ENCODE data around the gene AGAP3. TPM values are rescaled to one million over a fixed set of nuclear protein-coding genes. Genes with fewer than 3 reads are reported as not detected.

AGAP3 gene
- total RNA-seq, 2 donors from 2014 or later = 80.3 to 112 TPM

- 83% methylated on average over 6 of the region's 6 CpGs for WGBS
- TF ChIP-seq POLR2A (IDR thresholded peaks at IDR 0.05) = no peak
- no peak for TF ChIP-seq POLR2AphosphoS5 (IDR thresholded peaks at IDR 0.05)
- TF ChIP-seq CTCF (IDR thresholded peaks at IDR 0.05) = no peak
- Histone ChIP-seq H3K27ac (no peak overlapping the region), H3K27me3 (replicated peaks; ENCODE audit: insufficient read depth) (no peaks in the 10 kb centered on the region), H3K9me3 (no peaks in the 10 kb centered on the region), H3K36me3 (no peaks in the 10 kb centered on the region), H3K4me1 (replicated peaks) (peaks cover 26% of the 10 kb centered on the region), H3K4me3 (no peak overlapping the region)
- DNase-seq (ENCODE audit: low spot score) = no peak
- intact Hi-C loops (cut with DNase I) = no loop called here
Measured at GRCh38 chr7:151056283-151056665, 30.0 kb upstream of the AGAP3 start.

GRCh38 chr7:151056666-151057505 is 29.4 kb upstream of the AGAP3 start:
- WGBS = 23% methylated on average over 29 of the region's 29 CpGs
- no peaks in the 10 kb centered on the region for H3K9me3 ChIP-seq
- no peak overlapping the region for H3K27ac ChIP-seq
- H3K27me3 ChIP-seq (replicated peaks; ENCODE audit: insufficient read depth) = no peaks in the 10 kb centered on the region
- intact Hi-C loops (cut with DNase I) = no loop called here
- H3K4me3 ChIP-seq = peak overlapping the region; percentile 57 to 59
- DNase-seq (ENCODE audit: low spot score) = no peak
- H3K36me3 ChIP-seq = no peaks in the 10 kb centered on the region
- TF ChIP-seq CTCF (IDR thresholded peaks at IDR 0.05) = no peak
- TF ChIP-seq POLR2AphosphoS5 (IDR thresholded peaks at IDR 0.05) = no peak
- TF ChIP-seq POLR2A (IDR thresholded peaks at IDR 0.05) = no peak
- H3K4me1 ChIP-seq (replicated peaks) = peaks cover 29% of the 10 kb centered on the region

GRCh38 chr7:151057506-151057988 is 28.7 kb upstream of the AGAP3 start, which contains the start of gene CDK5:
Gene CDK5 (minus strand): TSS chr7:151057897. CDS start chr7:151057848, 49 bp downstream.
- no peaks in the 10 kb centered on the region for H3K27me3 ChIP-seq (replicated peaks; ENCODE audit: insufficient read depth)
- peak within 1 kb of the TSS; percentile 57 to 59 for H3K4me3 ChIP-seq
- WGBS = under 1% methylated on average over 30 of the region's 30 CpGs
- no peaks in the 10 kb centered on the region for H3K9me3 ChIP-seq
- intact Hi-C loops (cut with DNase I) = no loop called here
- TF ChIP-seq POLR2A (IDR thresholded peaks at IDR 0.05) = no peak
- no peak for TF ChIP-seq CTCF (IDR thresholded peaks at IDR 0.05)
- no peak for TF ChIP-seq POLR2AphosphoS5 (IDR thresholded peaks at IDR 0.05)
- no peak for DNase-seq (ENCODE audit: low spot score)
- H3K36me3 ChIP-seq = no peaks in the 10 kb centered on the region
- H3K4me1 ChIP-seq (replicated peaks) = peaks cover 29% of the 10 kb centered on the region
- H3K27ac ChIP-seq = peak within 1 kb of the TSS; percentile 93 to 97

- TF ChIP-seq CTCF (IDR thresholded peaks at IDR 0.05) (peak in 1 of 4 experiments; percentile 20), POLR2AphosphoS5 (IDR thresholded peaks at IDR 0.05) (peak; percentile 98), POLR2A (IDR thresholded peaks at IDR 0.05) (peak; percentile 98)
- H3K27me3 ChIP-seq (replicated peaks; ENCODE audit: insufficient read depth) = no peaks in the 10 kb centered on the region
- H3K9me3 ChIP-seq = no peaks in the 10 kb centered on the region
- peak overlapping the region; percentile 57 to 59 for H3K4me3 ChIP-seq
- no peaks in the 10 kb centered on the region for H3K36me3 ChIP-seq
- peak overlapping the region; percentile 93 to 97 for H3K27ac ChIP-seq
- intact Hi-C loops (cut with DNase I) = loop anchor here (2.0 kb wide), 1 partner anchor 25 kb away; the partner anchor contains the start of gene TMUB1
- peak; percentile 100 for DNase-seq (ENCODE audit: low spot score)
- H3K4me1 ChIP-seq (replicated peaks) = peaks cover 29% of the 10 kb centered on the region
- whole genome bisulfite sequencing = under 1% methylated on average over 43 of the region's 46 CpGs
Measured at GRCh38 chr7:151057989-151058780, 28.1 kb upstream of the AGAP3 start.

All from prostate gland (tissue), 2 donors.